HepG2 (cell line): Measurements from ENCODE around the gene NALCN. TPM values are rescaled to one million over a fixed set of nuclear protein-coding genes. Genes with fewer than 3 reads are reported as not detected.

Experiments
- ATAC-seq: fragments of 200-7000 bp; cut with Tn5 transposase; 3 replicates; pipeline ENCODE4 v1.9.1; 2020; ENCODE audit warnings: mild to moderate bottlenecking, moderate library complexity
- BruUV-seq: library from RNA; stranded (reverse); fragments of 400-500 nt; replicated peaks from 2 replicates; lab custom pipeline; 2021; lab: Mats Ljungman, UMichigan
- CTCF ChIA-PET: fragments of 300-600 bp; formaldehyde crosslinking; extraction: SDS; loops from one replicate; lab custom pipeline; 2021; ENCODE audit warnings: low total read pairs, inconsistent platforms, low intra/inter-chr PET ratio; lab: Yijun Ruan, JAX
- POLR2A ChIA-PET: fragments of 350-600 bp; sonication (Branson Sonifier 250); formaldehyde crosslinking; loops from one replicate; lab custom pipeline; 2020; ENCODE audit warnings: antibody characterized with exemption, inconsistent platforms; lab: Yijun Ruan, JAX
- DNase-seq: peaks from one replicate; pipeline ENCODE4 v3.0.0-alpha.2; 2015; ENCODE audit warnings: low spot score
- FAIRE-seq: peaks from 3 replicates; lab custom pipeline; 2011; peaks lifted over from hg19 to GRCh38; lab: Jason Lieb, UNC
- H2AFZ ChIP-seq: one replicate; pipeline ENCODE4 v1.6.1; 2011; ENCODE audit warnings: low read length, inconsistent platforms
- H3K27ac ChIP-seq: fragments of 300-600 bp; 3 replicates; pipeline ENCODE4 v1.8.0; 2011; ENCODE audit warnings: mixed run types, mild to moderate bottlenecking, mixed read lengths, low read length, inconsistent platforms; ENCODE audit not compliant: insufficient read depth; ENCODE audit errors: extremely low read length
- H3K27me3 ChIP-seq, 2 experiments: fragments of 200-600 bp in 1 of 2; 2 replicates in 1 of 2; 3 replicates in 1 of 2; pipeline versions ENCODE4 v1.6.0 to v1.8.0; 2011; ENCODE audit warnings: low read length in 2 of 2, mild to moderate bottlenecking in 2 of 2, moderate library complexity in 2 of 2, inconsistent platforms in 1 of 2; ENCODE audit not compliant: insufficient read depth in 2 of 2, control insufficient read depth in 1 of 2
- H3K36me3 ChIP-seq, 2 experiments: fragments of 200-600 bp in 1 of 2; replicated peaks in 1 of 2; 2 replicates in 1 of 2; 3 replicates in 1 of 2; pipeline versions ENCODE4 v1.5.1 to v1.8.0; 2011; ENCODE audit warnings: low read length in 2 of 2, inconsistent platforms in 1 of 2; ENCODE audit not compliant: insufficient read depth in 2 of 2, control insufficient read depth in 1 of 2
- H3K4me1 ChIP-seq: 2 replicates; pipeline ENCODE4 v1.5.1; 2012; ENCODE audit warnings: low read length, inconsistent platforms; ENCODE audit not compliant: insufficient read depth
- H3K4me2 ChIP-seq: 2 replicates; pipeline ENCODE4 v1.6.0; 2011; ENCODE audit warnings: low read depth, low read length, inconsistent platforms
- H3K4me3 ChIP-seq, 3 experiments: fragments of 200-600 bp in 1 of 3; sonication (generic), shearing (Covaris generic) in 1 of 3; replicated peaks in 1 of 3; 2 replicates each; pipeline ENCODE4 v1.5.1; 2011 to 2016; ENCODE audit warnings: low read length in 3 of 3, inconsistent platforms in 2 of 3, low read depth in 2 of 3, mild to moderate bottlenecking in 2 of 3, control low read depth in 1 of 3, mixed read lengths in 1 of 3; ENCODE audit not compliant: insufficient read depth in 1 of 3
- H3K79me2 ChIP-seq: one replicate; pipeline ENCODE4 v1.6.1; 2011; ENCODE audit warnings: low read length, inconsistent platforms; ENCODE audit not compliant: insufficient read depth
- H3K9ac ChIP-seq: 2 replicates; pipeline ENCODE4 v1.6.0; 2011; ENCODE audit warnings: mild to moderate bottlenecking, low read depth, low read length, inconsistent platforms; ENCODE audit not compliant: insufficient read depth
- H3K9me3 ChIP-seq: 2 replicates; pipeline ENCODE4 v1.5.1; 2012; ENCODE audit warnings: mild to moderate bottlenecking, low read length
- H4K20me1 ChIP-seq: 2 replicates; pipeline ENCODE4 v1.6.0; 2011; ENCODE audit warnings: inconsistent platforms, mild to moderate bottlenecking, low read length, moderate library complexity; ENCODE audit not compliant: insufficient read depth
- FOXJ3 ChIP-seq: sonication (generic); formaldehyde crosslinking; IDR thresholded peaks from 2 replicates; pipeline ENCODE4 v1.4.0; 2020; ENCODE audit warnings: missing genetic modification reagents, mild to moderate bottlenecking, borderline replicate concordance
- HNRNPK ChIP-seq: fragments of 200-400 bp; formaldehyde crosslinking; IDR thresholded peaks from 2 replicates; pipeline ENCODE4 v1.6.1; 2018; ENCODE audit warnings: low read length, low read depth, moderate library complexity, mild to moderate bottlenecking; ENCODE audit not compliant: poor library complexity, severe bottlenecking
- HNRNPL ChIP-seq: fragments of 200-400 bp; formaldehyde crosslinking; IDR thresholded peaks from 2 replicates; pipeline ENCODE4 v1.6.1; 2017; ENCODE audit warnings: mild to moderate bottlenecking, low read depth, low read length
- MXD1 ChIP-seq: sonication (generic); formaldehyde crosslinking; IDR thresholded peaks from 2 replicates; pipeline ENCODE4 v1.4.0; 2020; ENCODE audit warnings: mild to moderate bottlenecking, missing genetic modification reagents
- NKX3-1 ChIP-seq: sonication (generic); formaldehyde crosslinking; IDR thresholded peaks from 2 replicates; pipeline ENCODE4 v1.5.0; 2020; ENCODE audit warnings: missing genetic modification reagents
- SMC3 ChIP-seq: IDR thresholded peaks from 2 replicates; pipeline ENCODE4 v1.6.1; 2011; ENCODE audit warnings: low read length, improper control_type of control experiment
- TMF1 ChIP-seq: sonication (generic); formaldehyde crosslinking; IDR thresholded peaks from 2 replicates; pipeline ENCODE4 v1.8.1; 2022; ENCODE audit warnings: low read depth, missing genetic modification reagents
- ZNF530 ChIP-seq: sonication (generic); formaldehyde crosslinking; IDR thresholded peaks from 2 replicates; pipeline ENCODE4 v1.5.0; 2020; ENCODE audit warnings: low read depth, mild to moderate bottlenecking, missing genetic modification reagents
- WGBS: methylation state at CpG from one replicate; pipeline ENCODE4 v1.1.6; 2017; ENCODE audit warnings: low lambda C conversion rate; 5-methylcytosine and 5-hydroxymethylcytosine counted together
- in situ Hi-C: cut with HindIII; loops from 2 replicates; pipeline ENCODE4 v1.10.0; 2017; ENCODE audit warnings: low pct_unique_long_range_greater_than_20kb; ENCODE audit not compliant: extremely low pct_ligation_motif_present
- intact Hi-C: fragments of 100-400 bp; cut with micrococcal nuclease; formaldehyde crosslinking; loops from one replicate; pipeline ENCODE4 v1.10.0; 2022; ENCODE audit not compliant: unreplicated experiment
- polyA plus RNA-seq, 8 experiments: library from polyadenylated mRNA; depleted of rRNA in 3 of 8; stranded (reverse) in 7 of 8; unstranded in 1 of 8; fragments of >200 nt; fragmentation: Illumina TruSeq in 4 of 8; extraction: Trizol in 4 of 8; gene quantifications; 2 replicates each; pipeline versions ENCODE4 v1.2.1 to v1.2.3, GENCODE V29; 2011 to 2016; ENCODE audit warnings: low read depth in 4 of 8, missing spikeins in 1 of 8, mixed read lengths in 1 of 8; ENCODE audit not compliant: insufficient read depth in 1 of 8
- total RNA-seq, 5 experiments: library from RNA; depleted of rRNA; stranded (reverse); fragments of >200 nt; fragmentation: Illumina TruSeq; extraction: Trizol; gene quantifications; 2 replicates each; pipeline ENCODE4 v1.2.3, GENCODE V29; 2016; ENCODE audit warnings: low read depth in 1 of 5

The NALCN gene
- total and polyA plus RNA-seq, 2 of the 13 experiments (the other 11 are each of a cell fraction or from before 2014, with no cell fraction given): not detected

- intact Hi-C loops (no loop called here), in situ Hi-C loops (loop anchor here (25.0 kb wide), 1 partner anchor 313 kb away; no protein-coding TSS in a partner anchor)
- Histone ChIP-seq H3K27ac (no peak overlapping the region), H2AFZ (no peak overlapping the region), H3K4me1 (no peaks in the 10 kb centered on the region; the same call in 1 of the 2 replicates), H3K36me3 (no peaks in the 10 kb centered on the region), H4K20me1 (no peaks in the 10 kb centered on the region), H3K79me2 (no peaks in the 10 kb centered on the region), H3K9ac (no peak overlapping the region), H3K4me2 (no peak overlapping the region), H3K9me3 (no peaks in the 10 kb centered on the region), H3K4me3 (no peak overlapping the region), H3K27me3 (peaks cover 0 to 7% of the 10 kb centered on the region in 2 experiments; a peak in 1 of 5 replicates)
- BruUV-seq: no TSS peak
- POLR2A ChIA-PET: no interaction called here
- WGBS: 23% methylated on average over 2 of the region's 2 CpGs
- FAIRE-seq (no peak), ATAC-seq (no peak), DNase-seq (no peak)
- CTCF ChIA-PET: no interaction called here
- TF ChIP-seq NKX3-1 (CRISPR knock-in tag) (no peak), TMF1 (no peak), HNRNPL (no peak), SMC3 (no peak), FOXJ3 (CRISPR knock-in tag) (no peak), ZNF530 (CRISPR knock-in tag) (no peak), HNRNPK (no peak)
Observed at GRCh38 chr13:101450749-101451130, 34.4 kb upstream of the NALCN start.

GRCh38 chr13:101449790-101450748, 33.8 kb upstream of the NALCN start:
- H4K20me1 ChIP-seq: no peaks in the 10 kb centered on the region
- no peak overlapping the region for H3K4me2 ChIP-seq
- H3K4me1 ChIP-seq: no peaks in the 10 kb centered on the region; the same call in 1 of the 2 replicates
- H3K27ac ChIP-seq: no peak overlapping the region
- intact Hi-C loops (no loop called here), in situ Hi-C loops (loop anchor here (25.0 kb wide), 1 partner anchor 313 kb away; no protein-coding TSS in a partner anchor)
- H3K36me3 ChIP-seq: no peaks in the 10 kb centered on the region
- no TSS peak for BruUV-seq
- DNase-seq (no peak), FAIRE-seq (no peak), ATAC-seq (no peak)
- 0% methylated on average over 5 of the region's 5 CpGs for WGBS
- H3K79me2 ChIP-seq: no peaks in the 10 kb centered on the region
- no peaks in the 10 kb centered on the region for H3K9me3 ChIP-seq
- POLR2A ChIA-PET: no interaction called here
- H3K9ac ChIP-seq: no peak overlapping the region
- peaks cover 0 to 7% of the 10 kb centered on the region in 2 experiments; a peak in 2 of 5 replicates for H3K27me3 ChIP-seq
- no peak overlapping the region for H2AFZ ChIP-seq
- CTCF ChIA-PET: no interaction called here
- H3K4me3 ChIP-seq: no peak overlapping the region
- no peak for TF ChIP-seq MXD1 (CRISPR knock-in tag)
